ENCODE results near the gene MTHFD1.

MTHFD1 gene

DNA sequence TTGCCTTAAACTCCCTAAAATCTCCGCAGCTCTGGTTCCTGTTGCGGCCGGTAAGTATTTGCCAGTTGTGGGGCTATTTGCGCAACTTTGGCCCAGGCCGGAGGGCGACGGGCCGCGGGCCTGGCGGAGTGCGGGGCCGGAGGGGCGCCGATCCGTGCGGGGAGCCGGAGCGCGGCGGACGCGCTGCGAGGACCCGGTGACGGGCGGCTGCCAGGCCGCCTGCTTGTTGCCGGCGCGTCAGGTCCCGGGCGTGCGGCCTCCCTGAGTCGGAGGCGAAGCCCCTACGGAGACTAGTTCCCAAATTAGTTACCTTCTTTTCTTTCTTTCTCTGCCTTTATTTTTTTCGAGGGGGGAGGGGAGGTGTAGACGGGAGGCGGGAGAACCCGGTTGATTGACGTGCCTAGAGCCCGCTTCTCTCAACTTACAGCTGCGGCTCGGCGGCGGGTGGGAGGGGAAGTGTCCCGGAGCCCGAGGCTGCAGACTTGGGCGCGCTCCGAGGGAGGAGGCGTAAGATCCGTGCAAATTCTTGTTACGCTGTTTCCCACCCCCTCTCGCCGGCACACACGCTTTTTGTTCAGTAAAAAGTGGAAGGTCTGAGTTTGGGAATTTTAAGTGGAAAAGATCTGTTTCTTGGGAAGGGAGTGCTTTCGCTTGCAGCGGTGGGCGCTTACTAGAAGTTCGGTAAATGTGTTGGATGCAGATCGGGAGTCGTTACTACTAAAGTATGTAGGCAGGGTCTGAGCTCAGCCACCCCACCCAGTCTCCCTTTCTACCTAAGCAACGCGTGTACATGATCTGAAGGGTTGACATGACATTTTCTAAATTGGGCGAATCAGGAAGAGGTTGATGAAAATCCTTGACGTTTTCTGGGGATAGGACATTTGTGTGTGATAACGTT is 117.0 kb downstream of the MTHFD1 start:
- peak overlapping the region; percentile 86 for H3K4me3 ChIP-seq (ENCODE audit: low read depth, low read length)
- ChIA-PET POLR2A (interaction anchor here (0.7 to 2.3 kb wide), 13 partner anchors 8 to 166 kb away, joined by 3 to 17 read pairs (median 4); partner anchors contain the start of genes HSPA2 and MTHFD1), CTCF (interaction anchor here (0.9 to 1.2 kb wide), 4 partner anchors 17 to 161 kb away, joined by 3 to 6 read pairs (median 4); partner anchors contain the start of gene HSPA2)
- DNase-seq (ENCODE audit: low read depth, low spot score) = no peak
- TF ChIP-seq, protein P1, sequence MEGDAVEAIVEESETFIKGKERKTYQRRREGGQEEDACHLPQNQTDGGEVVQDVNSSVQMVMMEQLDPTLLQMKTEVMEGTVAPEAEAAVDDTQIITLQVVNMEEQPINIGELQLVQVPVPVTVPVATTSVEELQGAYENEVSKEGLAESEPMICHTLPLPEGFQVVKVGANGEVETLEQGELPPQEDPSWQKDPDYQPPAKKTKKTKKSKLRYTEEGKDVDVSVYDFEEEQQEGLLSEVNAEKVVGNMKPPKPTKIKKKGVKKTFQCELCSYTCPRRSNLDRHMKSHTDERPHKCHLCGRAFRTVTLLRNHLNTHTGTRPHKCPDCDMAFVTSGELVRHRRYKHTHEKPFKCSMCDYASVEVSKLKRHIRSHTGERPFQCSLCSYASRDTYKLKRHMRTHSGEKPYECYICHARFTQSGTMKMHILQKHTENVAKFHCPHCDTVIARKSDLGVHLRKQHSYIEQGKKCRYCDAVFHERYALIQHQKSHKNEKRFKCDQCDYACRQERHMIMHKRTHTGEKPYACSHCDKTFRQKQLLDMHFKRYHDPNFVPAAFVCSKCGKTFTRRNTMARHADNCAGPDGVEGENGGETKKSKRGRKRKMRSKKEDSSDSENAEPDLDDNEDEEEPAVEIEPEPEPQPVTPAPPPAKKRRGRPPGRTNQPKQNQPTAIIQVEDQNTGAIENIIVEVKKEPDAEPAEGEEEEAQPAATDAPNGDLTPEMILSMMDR (IDR thresholded peaks at IDR 0.05; ENCODE audit: insufficient read depth, low read length, missing control alignments) = no peak

DNA sequence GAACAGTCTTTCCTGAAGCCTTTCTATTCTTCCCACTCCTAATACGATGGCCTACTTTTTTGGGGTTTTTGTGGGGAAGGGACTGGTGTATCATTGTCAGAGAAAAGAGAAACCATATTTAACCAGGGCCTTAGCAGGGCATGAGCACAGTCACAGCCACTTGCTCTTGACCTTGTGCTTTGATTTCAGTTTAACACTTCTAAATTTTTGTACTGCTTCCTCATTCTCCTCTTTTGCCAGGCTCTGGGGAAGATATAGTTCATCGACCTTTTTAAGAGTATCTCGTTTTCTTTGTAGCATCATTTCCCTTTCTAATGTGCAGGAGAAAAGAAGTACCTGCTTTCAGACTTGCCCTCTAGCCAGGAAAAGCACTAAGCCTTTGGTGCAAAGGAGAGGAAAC is 118.6 kb downstream of the MTHFD1 start:
- DNase-seq (ENCODE audit: low read depth, low spot score) = no peak
- ChIA-PET POLR2A (no interaction called here), CTCF (no interaction called here)
- H3K4me3 ChIP-seq (ENCODE audit: low read depth, low read length) = peak overlapping the region; percentile 45
- TF ChIP-seq, protein P1 (IDR thresholded peaks at IDR 0.05; ENCODE audit: insufficient read depth, low read length, missing control alignments) = no peak

DNA sequence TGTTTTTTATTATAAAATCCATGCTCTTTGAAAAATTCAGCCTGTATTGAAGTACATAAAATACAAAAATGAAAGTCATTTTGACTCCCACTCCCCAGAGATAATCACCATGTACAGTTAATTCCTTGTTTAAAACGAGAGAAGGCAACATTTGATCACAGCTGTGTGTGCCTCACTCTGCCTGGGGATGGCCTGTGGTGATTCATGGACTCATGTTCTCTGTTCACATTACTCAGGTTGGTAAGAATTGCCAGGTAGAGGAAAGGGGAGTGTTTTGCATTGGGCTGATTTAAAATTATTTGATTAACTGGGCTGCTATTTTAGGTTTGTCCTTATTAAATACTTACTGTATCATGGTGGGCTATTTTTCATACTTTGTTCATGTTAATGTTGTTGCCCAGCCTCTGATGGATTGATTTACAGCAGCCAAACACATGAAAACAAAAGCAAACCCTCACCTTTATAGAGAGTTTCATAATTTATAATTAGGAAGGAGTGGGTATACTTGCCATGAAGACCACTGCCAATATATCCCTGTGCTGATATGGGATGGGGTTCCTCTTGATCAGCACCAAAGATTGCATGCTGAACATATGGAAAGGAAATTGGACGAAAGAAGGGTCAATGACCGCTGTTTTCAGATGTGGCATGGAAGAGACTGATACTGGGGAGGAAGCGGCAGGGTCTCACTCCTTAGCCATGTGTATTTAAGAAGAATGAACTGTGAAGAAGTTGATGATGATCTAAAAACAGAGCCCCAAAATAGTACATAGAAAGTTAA is 119.4 kb downstream of the MTHFD1 start:
- TF ChIP-seq, protein P1 (IDR thresholded peaks at IDR 0.05; ENCODE audit: insufficient read depth, low read length, missing control alignments) = no peak
- DNase-seq (ENCODE audit: low read depth, low spot score) = no peak
- POLR2A ChIA-PET = no interaction called here
- CTCF ChIA-PET = interaction anchor here (3.4 to 5.9 kb wide), 3 partner anchors 9 to 165 kb away, joined by 10 to 83 read pairs (median 26); no protein-coding TSS in a partner anchor
- peak overlapping the region; percentile 19 for H3K4me3 ChIP-seq (ENCODE audit: low read depth, low read length)

DNA sequence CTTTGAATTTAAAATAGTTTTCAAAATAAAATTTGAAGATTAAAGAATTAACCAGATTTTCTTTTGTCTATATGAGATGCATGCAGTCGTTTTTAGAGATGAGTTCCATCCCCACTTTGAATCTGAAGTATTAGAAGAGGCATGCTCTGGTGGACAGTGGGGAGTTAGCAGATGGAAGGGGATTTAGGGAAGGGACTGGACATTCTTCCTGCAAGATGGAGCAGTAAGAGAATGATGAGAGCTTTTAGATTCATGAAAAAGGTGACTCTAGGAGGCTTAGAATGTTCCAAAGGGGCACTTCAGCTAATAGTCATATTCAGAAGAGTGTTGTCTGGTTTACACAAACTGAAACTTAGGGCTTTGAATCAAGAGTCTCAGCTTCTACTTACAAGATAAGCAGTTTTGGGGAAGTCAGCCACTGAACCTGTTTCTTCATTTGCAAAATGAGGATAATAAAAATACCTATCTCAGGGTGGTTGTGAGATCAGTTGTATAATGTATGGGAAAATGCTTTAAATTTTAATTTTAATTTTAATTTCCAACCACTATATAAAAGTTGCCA is 120.1 kb downstream of the MTHFD1 start:
- TF ChIP-seq, protein P1 (IDR thresholded peaks at IDR 0.05; ENCODE audit: insufficient read depth, low read length, missing control alignments) = no peak
- CTCF ChIA-PET = interaction anchor here (1.3 to 5.9 kb wide), 5 partner anchors 10 to 384 kb away, joined by 4 to 83 read pairs (median 26); no protein-coding TSS in a partner anchor
- DNase-seq (ENCODE audit: low read depth, low spot score) = no peak
- H3K4me3 ChIP-seq (ENCODE audit: low read depth, low read length) = no peak overlapping the region
- POLR2A ChIA-PET = interaction anchor here (0.6 kb wide), 1 partner anchor 498 kb away, joined by 3 read pairs; no protein-coding TSS in a partner anchor

DNA sequence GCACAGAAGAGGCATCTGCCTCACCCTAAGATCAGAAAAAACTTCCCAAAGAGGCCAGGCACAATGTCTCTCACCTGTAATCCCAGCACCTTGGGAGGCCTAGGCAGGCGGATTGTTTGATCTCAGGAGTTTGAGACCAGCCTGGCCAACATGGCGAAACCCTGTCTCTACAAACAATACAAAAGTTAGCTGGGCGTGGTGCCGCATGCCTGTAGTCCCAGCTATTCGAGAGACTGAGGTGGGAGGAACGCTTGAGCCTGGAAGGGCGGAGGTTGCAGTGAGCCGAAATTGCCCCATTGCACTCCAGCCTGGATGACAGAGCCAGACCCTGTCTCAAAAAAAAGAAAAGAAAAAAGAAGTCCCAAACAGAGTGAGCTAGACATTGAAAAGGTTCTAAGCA is 120.9 kb downstream of the MTHFD1 start:
- TF ChIP-seq, protein P1 (IDR thresholded peaks at IDR 0.05; ENCODE audit: insufficient read depth, low read length, missing control alignments) = no peak
- no peak overlapping the region for H3K4me3 ChIP-seq (ENCODE audit: low read depth, low read length)
- POLR2A ChIA-PET = interaction anchor here (0.6 kb wide), 1 partner anchor 497 kb away, joined by 3 read pairs; no protein-coding TSS in a partner anchor
- CTCF ChIA-PET = interaction anchor here (0.7 to 5.9 kb wide), 11 partner anchors 11 to 383 kb away, joined by 3 to 83 read pairs (median 3); no protein-coding TSS in a partner anchor
- DNase-seq (ENCODE audit: low read depth, low spot score) = no peak
